Measurements from ENCODE around the gene C16orf46. TPM values are rescaled to one million over a fixed set of nuclear protein-coding genes. Genes with fewer than 3 reads are reported as not detected.

The C16orf46 gene
- total and polyA plus RNA-seq, 9 of the 15 experiments (the other 6 are each of a cell fraction or from before 2014, with no cell fraction given): 0.10 to 0.98 (median 0.41) TPM; not detected in 1

DNA sequence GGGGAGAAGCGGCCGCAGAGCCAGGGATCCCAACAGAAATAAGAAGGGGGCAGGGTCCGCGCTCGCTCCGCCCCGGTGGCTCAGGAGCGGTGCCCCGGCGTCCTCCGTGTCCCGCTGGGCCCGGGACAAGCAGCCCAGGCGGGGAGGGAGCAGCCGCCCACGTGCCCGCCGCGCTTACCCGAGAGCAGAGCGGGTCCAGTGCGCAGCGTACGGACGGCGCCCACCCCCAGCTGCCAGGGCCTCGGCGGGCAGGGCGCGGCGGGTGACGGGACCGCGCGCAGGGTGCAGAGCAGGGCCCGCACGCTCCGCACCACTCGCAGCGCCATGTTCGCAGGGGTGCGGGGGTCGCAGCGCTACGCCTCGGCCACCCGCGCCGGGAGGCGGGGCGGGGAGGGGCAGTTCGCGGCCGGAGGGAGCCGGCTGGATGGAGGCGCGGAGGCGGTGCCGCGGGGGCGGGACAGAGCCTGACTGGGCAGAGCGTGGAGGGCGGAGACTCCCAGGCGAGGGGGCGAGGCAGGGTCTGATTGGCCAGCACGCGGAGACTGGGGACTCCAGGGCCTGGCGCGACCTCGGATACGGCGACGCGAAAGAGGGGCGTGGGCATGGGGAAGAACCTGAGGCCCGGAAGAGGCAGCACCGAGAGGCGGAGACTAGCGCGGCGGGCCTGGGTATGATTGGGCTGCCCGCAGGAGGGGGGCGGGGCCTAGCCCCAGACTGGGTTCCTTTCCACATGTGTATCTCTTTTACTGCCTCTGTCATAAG is 19.1 kb upstream of the C16orf46 start, which contains the start of gene GCSH (continued):
- TF ChIP-seq E2F4 (CRISPR knock-in tag; IDR thresholded peaks at IDR 0.05; ENCODE audit: low read depth) (peak; percentile 55), PPARD (CRISPR knock-in tag; IDR thresholded peaks at IDR 0.05) (no peak), BRD4 (IDR thresholded peaks at IDR 0.05) (no peak), TCFL5 (CRISPR knock-in tag; conservative IDR thresholded peaks at IDR 0.05) (no peak), NCOA4 (IDR thresholded peaks at IDR 0.05; ENCODE audit: partially characterized antibody) (no peak), THRB (CRISPR knock-in tag; conservative IDR thresholded peaks at IDR 0.05) (no peak), NCOA6 (IDR thresholded peaks at IDR 0.05) (no peak), HMG20B (CRISPR knock-in tag; IDR thresholded peaks at IDR 0.05) (no peak), FOXK1 (CRISPR knock-in tag; IDR thresholded peaks at IDR 0.05; ENCODE audit: borderline replicate concordance) (no peak), ZFP1 (CRISPR knock-in tag; IDR thresholded peaks at IDR 0.05) (no peak), NFIC (IDR thresholded peaks at IDR 0.05) (no peak), TFE3 (CRISPR knock-in tag; IDR thresholded peaks at IDR 0.05) (no peak), KLF1 (tag; IDR thresholded peaks at IDR 0.05) (peak; percentile 82), FOXP1 (CRISPR knock-in tag; IDR thresholded peaks at IDR 0.05) (no peak), RBBP5 (IDR thresholded peaks at IDR 0.05; ENCODE audit: borderline replicate concordance, insufficient read depth, low read length, poor library complexity, severe bottlenecking) (peak; percentile 82), CHCHD3 (CRISPR knock-in tag; IDR thresholded peaks at IDR 0.05) (no peak)
- TF ChIP-seq, protein P1, sequence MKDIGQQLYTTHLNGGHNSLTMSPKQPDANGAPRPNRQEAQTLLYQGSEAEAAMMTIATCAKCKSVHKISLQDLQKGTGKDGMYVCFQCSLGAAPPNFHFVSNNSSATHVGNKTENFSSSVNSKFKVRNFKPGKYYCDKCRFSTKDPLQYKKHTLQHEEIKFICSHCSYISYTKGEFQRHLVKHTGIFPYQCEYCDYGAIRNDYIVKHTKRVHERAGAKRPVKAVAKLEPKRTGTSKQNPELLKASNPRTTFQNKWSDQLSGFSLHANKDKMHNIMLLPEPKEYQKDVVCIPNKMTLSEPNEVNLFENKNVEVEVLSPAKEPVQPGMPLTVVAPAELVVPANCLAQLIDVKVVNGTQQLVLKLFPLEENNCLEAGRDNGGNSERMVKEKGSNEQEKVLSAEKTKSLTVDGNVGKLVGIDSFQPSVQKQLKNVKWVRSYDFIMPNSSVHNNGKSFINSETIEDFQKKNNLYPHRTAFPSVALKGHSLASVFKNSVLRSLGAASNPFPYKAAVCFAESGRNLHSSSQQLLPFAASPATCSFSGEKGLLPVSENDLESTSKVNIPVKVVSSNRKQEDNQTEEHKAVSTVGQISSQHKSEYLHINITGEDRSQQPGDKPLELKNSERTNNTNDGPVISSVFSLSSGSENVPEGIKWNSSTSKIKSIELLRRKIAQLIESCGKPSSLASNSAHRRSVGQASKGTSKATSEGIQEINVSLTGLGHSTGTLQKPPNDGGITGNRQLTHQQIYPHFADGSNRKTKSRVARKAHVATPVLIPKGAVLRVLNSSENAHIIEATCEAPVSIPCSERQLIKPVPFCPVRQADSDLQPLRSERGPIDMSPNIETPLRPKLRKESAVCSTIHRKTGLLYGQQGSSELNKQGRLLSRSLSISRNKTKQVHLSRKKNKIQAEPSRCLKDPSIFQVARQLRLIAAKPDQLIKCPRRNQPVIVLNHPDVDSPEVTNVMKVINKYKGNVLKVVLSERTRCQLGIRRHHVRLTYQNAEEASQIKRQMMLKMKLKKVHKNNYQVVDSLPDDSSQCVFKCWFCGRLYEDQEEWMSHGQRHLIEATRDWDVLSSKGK (CRISPR knock-in tag; IDR thresholded peaks at IDR 0.05): no peak
- TF ChIP-seq, protein P2, sequence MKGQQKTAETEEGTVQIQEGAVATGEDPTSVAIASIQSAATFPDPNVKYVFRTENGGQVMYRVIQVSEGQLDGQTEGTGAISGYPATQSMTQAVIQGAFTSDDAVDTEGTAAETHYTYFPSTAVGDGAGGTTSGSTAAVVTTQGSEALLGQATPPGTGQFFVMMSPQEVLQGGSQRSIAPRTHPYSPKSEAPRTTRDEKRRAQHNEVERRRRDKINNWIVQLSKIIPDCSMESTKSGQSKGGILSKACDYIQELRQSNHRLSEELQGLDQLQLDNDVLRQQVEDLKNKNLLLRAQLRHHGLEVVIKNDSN (CRISPR knock-in tag; IDR thresholded peaks at IDR 0.05): peak; percentile 70
